ENCODE measurements around the gene AMOTL2. TPM values are rescaled to one million over a fixed set of nuclear protein-coding genes. Genes with fewer than 3 reads are reported as not detected.

The AMOTL2 gene
- total RNA-seq, 1 experiment from 2014 or later, result 146 TPM

DNA sequence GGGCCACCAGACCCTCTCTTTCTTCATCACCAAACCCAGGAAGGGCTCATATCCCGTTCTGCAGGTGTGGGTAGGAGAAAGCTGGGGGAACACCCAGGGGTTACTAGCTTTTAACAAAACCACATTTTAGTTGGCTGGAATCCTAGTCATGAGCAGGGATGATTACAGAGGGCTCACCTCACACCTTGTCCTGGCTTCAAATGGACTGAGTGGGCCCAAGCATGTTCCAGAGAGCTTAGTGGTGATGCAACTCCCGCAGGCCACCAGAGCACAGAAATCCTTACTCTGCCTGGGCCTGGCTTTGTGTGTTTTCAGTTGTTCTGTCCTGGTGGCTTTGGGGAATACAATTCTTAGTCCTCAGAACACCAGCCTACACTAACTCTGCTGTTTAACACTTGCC lies 66.8 kb downstream of the AMOTL2 start:
- in situ Hi-C loops (cut with HindIII; ENCODE audit: low pct_unique_long_range_greater_than_20kb, low sequenced_read_pairs) (no loop called here), intact Hi-C loops (cut with micrococcal nuclease; ENCODE audit: unreplicated experiment) (loop anchor here (5.0 kb wide), 1 partner anchor 110 kb away; no protein-coding TSS in a partner anchor)
- Histone ChIP-seq H3K9me3 (ENCODE audit: control insufficient read depth, insufficient read depth, low read depth, low read length) (no peaks in the 10 kb centered on the region), H3K36me3 (ENCODE audit: control insufficient read depth, insufficient read depth, low read length) (no peaks in the 10 kb centered on the region), H3K27ac (ENCODE audit: low read length) (no peak overlapping the region), H3K27me3 (ENCODE audit: control insufficient read depth, insufficient read depth, low read length) (no peaks in the 10 kb centered on the region), H3K4me3 (ENCODE audit: low read depth in 2 of 2, low read length in 2 of 2) (no peak overlapping the region), H3K4me1 (ENCODE audit: control insufficient read depth, insufficient read depth, low read length) (peaks cover 44% of the 10 kb centered on the region)
- CTCF ChIA-PET, result interaction anchor here (0.7 to 2.4 kb wide), 6 partner anchors 95 to 375 kb away, joined by 3 to 16 read pairs (median 3); no protein-coding TSS in a partner anchor
- POLR2A ChIA-PET, result no interaction called here
- BruUV-seq (replicated peaks), result no TSS peak
- ATAC-seq (no peak), DNase-seq (ENCODE audit: low read depth, low spot score) (no peak)
- no peak for TF ChIP-seq TCF7L2 (IDR thresholded peaks at IDR 0.05; ENCODE audit: low read depth, low read length)
- TF ChIP-seq SIN3A (IDR thresholded peaks at IDR 0.05; ENCODE audit: borderline replicate concordance, insufficient read depth, low read depth, low read length), result no peak
- no peak for TF ChIP-seq POLR2AphosphoS5 (IDR thresholded peaks at IDR 0.05; ENCODE audit: low read depth, low read length)
- TF ChIP-seq, protein P1, sequence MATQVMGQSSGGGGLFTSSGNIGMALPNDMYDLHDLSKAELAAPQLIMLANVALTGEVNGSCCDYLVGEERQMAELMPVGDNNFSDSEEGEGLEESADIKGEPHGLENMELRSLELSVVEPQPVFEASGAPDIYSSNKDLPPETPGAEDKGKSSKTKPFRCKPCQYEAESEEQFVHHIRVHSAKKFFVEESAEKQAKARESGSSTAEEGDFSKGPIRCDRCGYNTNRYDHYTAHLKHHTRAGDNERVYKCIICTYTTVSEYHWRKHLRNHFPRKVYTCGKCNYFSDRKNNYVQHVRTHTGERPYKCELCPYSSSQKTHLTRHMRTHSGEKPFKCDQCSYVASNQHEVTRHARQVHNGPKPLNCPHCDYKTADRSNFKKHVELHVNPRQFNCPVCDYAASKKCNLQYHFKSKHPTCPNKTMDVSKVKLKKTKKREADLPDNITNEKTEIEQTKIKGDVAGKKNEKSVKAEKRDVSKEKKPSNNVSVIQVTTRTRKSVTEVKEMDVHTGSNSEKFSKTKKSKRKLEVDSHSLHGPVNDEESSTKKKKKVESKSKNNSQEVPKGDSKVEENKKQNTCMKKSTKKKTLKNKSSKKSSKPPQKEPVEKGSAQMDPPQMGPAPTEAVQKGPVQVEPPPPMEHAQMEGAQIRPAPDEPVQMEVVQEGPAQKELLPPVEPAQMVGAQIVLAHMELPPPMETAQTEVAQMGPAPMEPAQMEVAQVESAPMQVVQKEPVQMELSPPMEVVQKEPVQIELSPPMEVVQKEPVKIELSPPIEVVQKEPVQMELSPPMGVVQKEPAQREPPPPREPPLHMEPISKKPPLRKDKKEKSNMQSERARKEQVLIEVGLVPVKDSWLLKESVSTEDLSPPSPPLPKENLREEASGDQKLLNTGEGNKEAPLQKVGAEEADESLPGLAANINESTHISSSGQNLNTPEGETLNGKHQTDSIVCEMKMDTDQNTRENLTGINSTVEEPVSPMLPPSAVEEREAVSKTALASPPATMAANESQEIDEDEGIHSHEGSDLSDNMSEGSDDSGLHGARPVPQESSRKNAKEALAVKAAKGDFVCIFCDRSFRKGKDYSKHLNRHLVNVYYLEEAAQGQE (IDR thresholded peaks at IDR 0.05; ENCODE audit: insufficient read depth in 1 of 2, low read depth in 2 of 2, low read length in 1 of 2), result no peak
- TF ChIP-seq, protein P2, sequence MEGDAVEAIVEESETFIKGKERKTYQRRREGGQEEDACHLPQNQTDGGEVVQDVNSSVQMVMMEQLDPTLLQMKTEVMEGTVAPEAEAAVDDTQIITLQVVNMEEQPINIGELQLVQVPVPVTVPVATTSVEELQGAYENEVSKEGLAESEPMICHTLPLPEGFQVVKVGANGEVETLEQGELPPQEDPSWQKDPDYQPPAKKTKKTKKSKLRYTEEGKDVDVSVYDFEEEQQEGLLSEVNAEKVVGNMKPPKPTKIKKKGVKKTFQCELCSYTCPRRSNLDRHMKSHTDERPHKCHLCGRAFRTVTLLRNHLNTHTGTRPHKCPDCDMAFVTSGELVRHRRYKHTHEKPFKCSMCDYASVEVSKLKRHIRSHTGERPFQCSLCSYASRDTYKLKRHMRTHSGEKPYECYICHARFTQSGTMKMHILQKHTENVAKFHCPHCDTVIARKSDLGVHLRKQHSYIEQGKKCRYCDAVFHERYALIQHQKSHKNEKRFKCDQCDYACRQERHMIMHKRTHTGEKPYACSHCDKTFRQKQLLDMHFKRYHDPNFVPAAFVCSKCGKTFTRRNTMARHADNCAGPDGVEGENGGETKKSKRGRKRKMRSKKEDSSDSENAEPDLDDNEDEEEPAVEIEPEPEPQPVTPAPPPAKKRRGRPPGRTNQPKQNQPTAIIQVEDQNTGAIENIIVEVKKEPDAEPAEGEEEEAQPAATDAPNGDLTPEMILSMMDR (IDR thresholded peaks at IDR 0.05), result no peak

DNA sequence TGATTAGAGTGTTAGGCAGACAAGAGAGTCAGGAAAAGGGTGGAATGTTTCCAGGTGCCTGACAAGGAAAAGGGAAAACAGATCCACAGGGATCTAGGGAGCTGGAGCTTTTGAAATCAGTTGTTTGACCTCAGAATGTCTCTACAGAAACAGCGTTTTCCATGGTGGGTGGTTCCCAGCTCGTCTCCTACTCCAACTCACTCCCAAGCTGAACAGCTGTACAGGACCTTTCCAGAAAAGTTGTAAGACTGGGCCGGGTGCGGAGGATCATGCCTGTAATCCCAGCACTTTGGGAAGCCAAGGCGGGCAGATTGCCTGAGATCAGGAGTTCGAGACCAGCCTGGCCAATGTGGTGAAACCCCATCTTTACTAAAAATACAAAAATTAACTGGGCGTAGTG lies 67.9 kb downstream of the AMOTL2 start:
- in situ Hi-C loops (cut with HindIII; ENCODE audit: low pct_unique_long_range_greater_than_20kb, low sequenced_read_pairs), result no loop called here
- Histone ChIP-seq H3K36me3 (ENCODE audit: control insufficient read depth, insufficient read depth, low read length) (no peaks in the 10 kb centered on the region), H3K4me3 (ENCODE audit: low read depth in 2 of 2, low read length in 2 of 2) (no peak overlapping the region), H3K27ac (ENCODE audit: low read length) (no peak overlapping the region), H3K4me1 (ENCODE audit: control insufficient read depth, insufficient read depth, low read length) (peaks cover 33% of the 10 kb centered on the region), H3K27me3 (ENCODE audit: control insufficient read depth, insufficient read depth, low read length) (no peaks in the 10 kb centered on the region), H3K9me3 (ENCODE audit: control insufficient read depth, insufficient read depth, low read depth, low read length) (no peaks in the 10 kb centered on the region)
- no peak for ATAC-seq
- POLR2A ChIA-PET, result no interaction called here
- intact Hi-C loops (cut with micrococcal nuclease; ENCODE audit: unreplicated experiment), result loop anchor here (5.0 kb wide), 1 partner anchor 109 kb away; no protein-coding TSS in a partner anchor
- BruUV-seq (replicated peaks), result no TSS peak
- no peak for TF ChIP-seq SIN3A (IDR thresholded peaks at IDR 0.05; ENCODE audit: borderline replicate concordance, insufficient read depth, low read depth, low read length)
- TF ChIP-seq, protein P1 (IDR thresholded peaks at IDR 0.05; ENCODE audit: insufficient read depth in 1 of 2, low read depth in 2 of 2, low read length in 1 of 2), result no peak
- TF ChIP-seq TCF7L2 (IDR thresholded peaks at IDR 0.05; ENCODE audit: low read depth, low read length), result no peak
- TF ChIP-seq, protein P2 (IDR thresholded peaks at IDR 0.05), result no peak
- CTCF ChIA-PET, result no interaction called here
- no peak for DNase-seq (ENCODE audit: low read depth, low spot score)

Data from Panc1 (cell line).